Pancreas (tissue), 10 donors: ENCODE measurements around the gene ZNF738. TPM values are rescaled to one million over a fixed set of nuclear protein-coding genes. Genes with fewer than 3 reads are reported as not detected.

Experiments used
- ATAC-seq, 4 donors: fragments of 200-7000 bp; cut with Tn5 transposase; one replicate each; pipeline versions ENCODE4 v1.8.0 to v1.9.1; 2020; ENCODE audit warnings: mild to moderate bottlenecking in 4 of 4, moderate library complexity in 4 of 4
- DNase-seq, 6 donors: peaks; one replicate each; pipeline ENCODE4 v3.0.0-alpha.2; 2020
- FAIRE-seq: peaks from 2 replicates; lab custom pipeline; 2012; peaks lifted over from hg19 to GRCh38; lab: Jason Lieb, UNC
- H3K27ac ChIP-seq, 4 donors: fragments of 200-600 bp; sonication (generic); 1 replicate in 3 of 4; 2 replicates in 1 of 4; pipeline versions ENCODE4 v1.5.0 to v1.8.0; 2020
- H3K27me3 ChIP-seq, 4 donors: fragments of 200-600 bp; one replicate each; pipeline ENCODE4 v1.8.0; 2021
- H3K36me3 ChIP-seq, 3 donors: fragments of 200-600 bp; sonication (generic) in 1 of 3; one replicate each; pipeline versions ENCODE4 v1.5.0 to v1.8.0; 2020 to 2021
- H3K4me1 ChIP-seq, 3 donors: fragments of 200-600 bp; one replicate each; pipeline ENCODE4 v1.8.0; 2021
- H3K4me3 ChIP-seq, 4 donors: fragments of 200-600 bp; sonication (generic) in 2 of 4; one replicate each; pipeline versions ENCODE4 v1.5.0 to v1.8.0; 2020 to 2021
- H3K9me3 ChIP-seq, 4 donors: fragments of 200-600 bp; one replicate each; pipeline ENCODE4 v1.8.0; 2021
- CTCF ChIP-seq, 4 donors: fragments of 200-600 bp; sonication (generic) in 3 of 4; IDR thresholded peaks; one replicate each; pipeline versions ENCODE4 v1.5.0 to v1.8.0; 2021; ENCODE audit warnings: antibody characterized with exemption in 4 of 4
- WGBS, 2 donors: extraction: QIAGEN DNeasy Blood & Tissue Kit; methylation state at CpG; one replicate each; pipeline ENCODE4 v1.1.7; 2013; 5-methylcytosine and 5-hydroxymethylcytosine counted together
- intact Hi-C, 3 donors: fragments of 100-400 bp; cut with DNase I; formaldehyde crosslinking; loops; one replicate each; pipeline versions ENCODE4 v1.11.1 to v1.14.2; 2022
- polyA plus RNA-seq, 2 donors: library from polyadenylated mRNA; stranded (reverse); fragments of 200-250 nt; gene quantifications; one replicate each; pipeline ENCODE4 v1.2.3, GENCODE V29; 2013
- total RNA-seq, 6 donors: library from RNA; stranded (reverse); fragmentation: NEBNext Ultra II Directional in 4 of 6; extraction: Animal tissue kit (Norgen Biotek cat#: 25700) in 4 of 6; gene quantifications; one replicate each; pipeline versions ENCODE4 v1.2.1 to v1.2.4, GENCODE V29; 2021 to 2023
- donor health status: healthy with polysubstance abuse.
- donor health status: DM: no; HTN: no; CAD: no; lungs with moderate emphysema.
- donor health status: DM: no; HTN: no; CAD: no.
- donor health status: control.
- donor health status: control.
- donor health status: Bipolar disorder and iron deficiency.
- donor health status: DM: yes; HTN: yes; CAD: no.
- donor health status: DM: no; HTN: no; CAD: no.
- donor health status: DM: no; HTN: no; CAD: no.
- donor health status: DM: yes; HTN: yes; CAD: no.

The ZNF738 gene
- total and polyA plus RNA-seq, 8 donors, result 1.4 to 5.0 (median 2.5) TPM

GRCh38 chr19:21423057-21424041 is 64.5 kb downstream of the ZNF738 start:
- 98 to 100% methylated on average over 1 of the region's 1 CpG for WGBS, 2 donors
- intact Hi-C loops, result no loop called here
- Histone ChIP-seq H3K36me3 (no peaks in the 10 kb centered on the region), H3K4me1 (no peaks in the 10 kb centered on the region), H3K27me3 (no peaks in the 10 kb centered on the region), H3K9me3 (peaks cover 0 to 23% (median 9%) of the 10 kb centered on the region in 4 donors), H3K4me3 (no peak overlapping the region), H3K27ac (no peak overlapping the region)
- ATAC-seq (no peak), DNase-seq (no peak), FAIRE-seq (no peak)
- TF ChIP-seq CTCF (IDR thresholded peaks at IDR 0.05), result no peak

Other genes with a start within 250 kb of the ZNF738 start
- 10 to 100 TPM in 1 of 6 donors, 1 to 10 TPM in 5; 3.6 to 11.3 (median 7.2) TPM for gene ZNF431, start 217.0 kb upstream of the ZNF738 start, total RNA-seq
- 10 to 100 TPM; 10.4 to 16.1 TPM for gene ZNF431, start 217.0 kb upstream of the ZNF738 start, polyA plus RNA-seq
- gene ZNF708, start 29.6 kb upstream of the ZNF738 start, total RNA-seq, result 10 to 100 TPM in 1 of 6 donors, 1 to 10 TPM in 5; 5.1 to 11.7 (median 7.7) TPM
- gene ZNF708, start 29.6 kb upstream of the ZNF738 start, polyA plus RNA-seq, result 1 to 10 TPM; 5.1 to 5.2 TPM
- gene ZNF493, start 38.1 kb downstream of the ZNF738 start, total RNA-seq, result 10 to 100 TPM in 5 of 6 donors, 1 to 10 TPM in 1; 9.6 to 24.1 (median 14.7) TPM
- 10 to 100 TPM in 1 of 2 donors, 1 to 10 TPM in 1; 9.7 to 10.2 TPM for gene ZNF493, start 38.1 kb downstream of the ZNF738 start, polyA plus RNA-seq
- 10 to 100 TPM in 3 of 6 donors, 1 to 10 TPM in 3; 7.3 to 12.6 (median 10.2) TPM for gene ZNF429, start 146.6 kb downstream of the ZNF738 start, total RNA-seq
- 10 to 100 TPM in 1 of 2 donors, 1 to 10 TPM in 1; 6.8 to 10.0 TPM for gene ZNF429, start 146.6 kb downstream of the ZNF738 start, polyA plus RNA-seq